SK-MEL-5 (cell line): ENCODE measurements around the gene CTXND1. TPM values are rescaled to one million over a fixed set of nuclear protein-coding genes. Genes with fewer than 3 reads are reported as not detected.

Experiments
- DNase-seq: peaks from one replicate; pipeline ENCODE4 v3.0.0-alpha.2; 2016; ENCODE audit warnings: low read depth, low spot score
- in situ Hi-C: cut with HindIII; loops from 2 replicates; pipeline ENCODE4 v1.10.0; 2016; ENCODE audit warnings: low sequenced_read_pairs, high pct_unique_total_duplicates, low pct_unique_long_range_greater_than_20kb
- total RNA-seq: library from RNA; depleted of rRNA; stranded (reverse); fragments of >200 nt; shearing (Covaris generic); gene quantifications from 2 replicates; pipeline ENCODE4 v1.2.3, GENCODE V29; 2014

The CTXND1 gene
- total RNA-seq, 1 experiment from 2014 or later: 2.5 TPM

- no peak for DNase-seq
- in situ Hi-C loops: no loop called here
Measured at GRCh38 chr15:80199366-80199765, 52.6 kb downstream of the CTXND1 start.

- DNase-seq: no peak
- in situ Hi-C loops: no loop called here
Measured at GRCh38 chr15:80194914-80195313, 57.1 kb downstream of the CTXND1 start.

GRCh38 chr15:80194186-80194585 lies 57.8 kb downstream of the CTXND1 start:
- no peak for DNase-seq
- in situ Hi-C loops: no loop called here

GRCh38 chr15:80191897-80192595 lies 60.0 kb downstream of the CTXND1 start:
- in situ Hi-C loops: no loop called here
- DNase-seq: no peak

- in situ Hi-C loops: no loop called here
- DNase-seq: no peak
Measured at GRCh38 chr15:80191198-80191597, 60.8 kb downstream of the CTXND1 start.

- DNase-seq: peak; percentile 4
- in situ Hi-C loops: no loop called here
Measured at GRCh38 chr15:80188251-80188650, 63.8 kb downstream of the CTXND1 start.

- in situ Hi-C loops: no loop called here
- no peak for DNase-seq
Measured at GRCh38 chr15:80186597-80186996, 65.4 kb downstream of the CTXND1 start.

- in situ Hi-C loops: no loop called here
- peak; percentile 55 for DNase-seq
Measured at GRCh38 chr15:80186066-80186465, 65.9 kb downstream of the CTXND1 start.

- no peak for DNase-seq
- in situ Hi-C loops: no loop called here
Measured at GRCh38 chr15:80185152-80185551, 66.9 kb downstream of the CTXND1 start.

- DNase-seq: no peak
- in situ Hi-C loops: no loop called here
Measured at GRCh38 chr15:80184554-80184953, 67.5 kb downstream of the CTXND1 start.

GRCh38 chr15:80183886-80184285 lies 68.1 kb downstream of the CTXND1 start:
- in situ Hi-C loops: no loop called here

GRCh38 chr15:80183306-80183705 lies 68.7 kb downstream of the CTXND1 start:
- in situ Hi-C loops: no loop called here
- no peak for DNase-seq

More at GRCh38 chr15:80183886-80184285, 68.1 kb downstream of the CTXND1 start:
- DNase-seq: peak; percentile 29

GRCh38 chr15:80182611-80183261 lies 69.3 kb downstream of the CTXND1 start:
- DNase-seq: no peak
- in situ Hi-C loops: no loop called here

GRCh38 chr15:80180986-80181385 lies 71.0 kb downstream of the CTXND1 start:
- in situ Hi-C loops: no loop called here
- DNase-seq: no peak

GRCh38 chr15:80180468-80180867 lies 71.5 kb downstream of the CTXND1 start:
- in situ Hi-C loops: no loop called here
- DNase-seq: no peak

GRCh38 chr15:80179935-80180334 lies 72.1 kb downstream of the CTXND1 start:
- no peak for DNase-seq
- in situ Hi-C loops: no loop called here

- no peak for DNase-seq
- in situ Hi-C loops: no loop called here
Measured at GRCh38 chr15:80179025-80179759, 72.8 kb downstream of the CTXND1 start.

GRCh38 chr15:80177156-80177555 lies 74.9 kb downstream of the CTXND1 start:
- peak; percentile 19 for DNase-seq
- in situ Hi-C loops: no loop called here

- in situ Hi-C loops: no loop called here
- DNase-seq: no peak
Measured at GRCh38 chr15:80176443-80176842, 75.6 kb downstream of the CTXND1 start.
